ENCODE measurements around the gene SLC4A2. TPM values are rescaled to one million over a fixed set of nuclear protein-coding genes. Genes with fewer than 3 reads are reported as not detected.
A peak's percentile ranks its signal among the peaks of the same experiment; 100 is the strongest.

SLC4A2 gene
- total and polyA plus RNA-seq, 2 of the 8 experiments (the other 6 are each of a cell fraction or from before 2014, with no cell fraction given): 72.6 to 147 TPM

- Histone ChIP-seq H2BK20ac (ENCODE audit: low read length) (no peak overlapping the region), H3K23me2 (ENCODE audit: low read depth, low read length) (peaks cover 32% of the 10 kb centered on the region), H3K27ac (ENCODE audit: low read depth, low read length) (no peak overlapping the region), H3K27me3 (replicated peaks in 1 of 4; ENCODE audit: control insufficient read depth in 3 of 4, extremely low read depth in 1 of 4, insufficient read depth in 3 of 4, low read length in 3 of 4) (peaks cover 0 to 12% (median 8%) of the 10 kb centered on the region in 4 experiments; a peak in 5 of 7 replicates), H3K79me1 (ENCODE audit: low read depth, low read length) (peaks cover 12% of the 10 kb centered on the region), H2BK120ac (replicated peaks; ENCODE audit: low read depth, low read length) (no peak overlapping the region), H4K91ac (replicated peaks; ENCODE audit: insufficient read length, low read length) (no peak overlapping the region), H3K4me2 (ENCODE audit: insufficient read depth in 1 of 2, low read depth in 2 of 2, low read length in 2 of 2) (peak overlapping the region; percentile 90 to 95), H3K9me3 (ENCODE audit: insufficient read depth in 2 of 2, low read depth in 1 of 2, low read length in 1 of 2) (no peaks in the 10 kb centered on the region), H3K23ac (ENCODE audit: insufficient read length) (no peak overlapping the region), H3K4me3 (ENCODE audit: extremely low read depth in 1 of 4, insufficient read depth in 2 of 4, low read depth in 3 of 4, low read length in 4 of 4) (peak overlapping the region; percentile 48 to 85 (median 68)), H3K9ac (replicated peaks in 1 of 4; ENCODE audit: extremely low read depth in 1 of 4, low read depth in 3 of 4, low read length in 3 of 4) (no peak overlapping the region), H3K4ac (replicated peaks; ENCODE audit: insufficient read length, low read depth, low read length) (no peak overlapping the region), H3K56ac (replicated peaks; ENCODE audit: insufficient read length, low read depth, low read length) (no peak overlapping the region), H3K79me2 (ENCODE audit: control insufficient read depth in 1 of 2, insufficient read depth in 2 of 2, low read length in 2 of 2) (peaks cover 0 to 11% of the 10 kb centered on the region in 2 experiments; a peak in 1 of 4 replicates), H4K8ac (ENCODE audit: extremely low read depth, insufficient read depth, low read length) (peak overlapping the region; percentile 15; the same call in 1 of the 2 replicates), H2AK5ac (ENCODE audit: low read depth, low read length) (no peak overlapping the region; the same call in 1 of the 2 replicates), H3K18ac (ENCODE audit: extremely low read depth, low read length) (no peak overlapping the region), H2BK12ac (ENCODE audit: low read depth, low read length) (no peak overlapping the region), H3K36me3 (ENCODE audit: control insufficient read depth in 2 of 4, insufficient read depth in 4 of 4, low read length in 3 of 4) (no peaks in the 10 kb centered on the region), H3K4me1 (replicated peaks in 1 of 4; ENCODE audit: control insufficient read depth in 3 of 4, insufficient read depth in 4 of 4, low read length in 3 of 4) (peaks cover 3 to 43% (median 23%) of the 10 kb centered on the region in 4 experiments), H2BK15ac (ENCODE audit: low read length) (no peak overlapping the region), H2AFZ (ENCODE audit: low read length) (no peak overlapping the region), H3K14ac (ENCODE audit: insufficient read length) (no peak overlapping the region), H4K5ac (ENCODE audit: insufficient read length, low read depth, low read length) (no peak overlapping the region), H2BK5ac (ENCODE audit: low read depth, low read length) (no peak overlapping the region), H4K20me1 (replicated peaks in 1 of 2; ENCODE audit: control insufficient read depth in 1 of 2, insufficient read depth in 2 of 2, low read length in 2 of 2) (peaks cover 16 to 18% of the 10 kb centered on the region in 2 experiments)
- no peak for DNase-seq (ENCODE audit: low read depth in 1 of 2, low spot score in 2 of 2)
- TF ChIP-seq MAX (IDR thresholded peaks at IDR 0.05): 0 out of 2 replicates have a peak, but pooled peaks have one; percentile 18
- TF ChIP-seq KDM1A (IDR thresholded peaks at IDR 0.05; ENCODE audit: borderline replicate concordance, low read length): no peak
- TF ChIP-seq ZNF274 (IDR thresholded peaks at IDR 0.05; ENCODE audit: borderline replicate concordance, extremely low read depth, low read length): no peak
- TF ChIP-seq SUZ12 (IDR thresholded peaks at IDR 0.05; ENCODE audit: low read length): no peak
- CTCF ChIA-PET (ENCODE audit: partially characterized antibody): interaction anchor here (0.9 to 15.1 kb wide), 4 partner anchors 22 to 206 kb away, joined by 3 to 448 read pairs (median 11); no protein-coding TSS in a partner anchor
- no peak for FAIRE-seq
- 77% methylated on average over 31 of the region's 42 CpGs; no CpG with 5 or more reads in 1 of the 2 experiments for WGBS, 2 experiments (ENCODE audit: extremely low coverage in 1 of 2, insufficient coverage in 1 of 2, insufficient read length in 1 of 2, insufficient replicate concordance in 2 of 2, low coverage in 1 of 2, low lambda C conversion rate in 2 of 2, missing lambda C conversion rate in 1 of 2)
- POLR2A ChIA-PET (ENCODE audit: partially characterized antibody): interaction anchor here (0.5 to 2.5 kb wide), 10 partner anchors 16 to 673 kb away, joined by 3 to 17 read pairs (median 4); partner anchors contain the start of gene SLC4A2
These were observed 23.0 kb downstream of the SLC4A2 start for GRCh38 chr7:151082141-151083070.

Data from H1 (cell line).